Measurements from ENCODE around the gene COBL. TPM values are rescaled to one million over a fixed set of nuclear protein-coding genes. Genes with fewer than 3 reads are reported as not detected.

The COBL gene
- total and polyA plus RNA-seq, 2 of the 4 experiments (the other 2 are of a cell fraction) = under 0.01 TPM; not detected in 1

GRCh38 chr7:51013861-51014511, 302.6 kb downstream of the COBL start:
- Histone ChIP-seq H4K20me1 (ENCODE audit: insufficient read depth, low read length) (0 out of 2 replicates have a peak, but pooled peaks cover 3% of the 10 kb centered on the region), H3K9me1 (ENCODE audit: insufficient read depth, low read length) (no peaks in the 10 kb centered on the region; the same call in 1 of the 2 replicates), H3K9ac (ENCODE audit: low read depth, low read length) (no peak overlapping the region), H3K36me3 (ENCODE audit: control insufficient read depth, insufficient read depth, low read length) (no peaks in the 10 kb centered on the region), H3K79me1 (ENCODE audit: low read depth in 1 of 2, low read length in 2 of 2) (no peaks in the 10 kb centered on the region), H2BK5ac (ENCODE audit: low read depth, low read length, poor library complexity, severe bottlenecking) (no peak overlapping the region), H4K91ac (ENCODE audit: insufficient read depth, low read depth, low read length) (no peak overlapping the region), H3K4me3 (ENCODE audit: insufficient read depth, low read depth, low read length) (no peak overlapping the region), H3K14ac (replicated peaks; ENCODE audit: low read depth, low read length) (no peak overlapping the region), H2BK15ac (ENCODE audit: low read depth, low read length) (no peak overlapping the region), H3K4ac (ENCODE audit: low read depth, low read length) (no peak overlapping the region), H2AFZ (replicated peaks; ENCODE audit: low read length, poor library complexity) (no peak overlapping the region), H3K4me2 (ENCODE audit: low read depth, low read length) (no peak overlapping the region), H4K8ac (ENCODE audit: low read depth in 2 of 2, low read length in 2 of 2) (no peak overlapping the region), H3K9me3 (ENCODE audit: control insufficient read depth, insufficient read depth, low read length) (no peaks in the 10 kb centered on the region), H3K27ac (ENCODE audit: insufficient read depth, low read length) (no peak overlapping the region), H2AK5ac (ENCODE audit: low read depth, low read length) (no peak overlapping the region; the same call in 1 of the 2 replicates), H3K23ac (ENCODE audit: low read depth, low read length) (no peak overlapping the region), H3K27me3 (ENCODE audit: control insufficient read depth, insufficient read depth, low read length) (peaks cover 7% of the 10 kb centered on the region; the same call in 1 of the 2 replicates), H2BK20ac (ENCODE audit: low read depth, low read length) (no peak overlapping the region), H2AK9ac (replicated peaks; ENCODE audit: low read depth, low read length, poor library complexity) (no peak overlapping the region), H4K5ac (ENCODE audit: low read depth, low read length) (no peak overlapping the region), H2BK120ac (ENCODE audit: low read depth, low read length) (no peak overlapping the region), H3K56ac (ENCODE audit: extremely low read depth, insufficient read depth, low read length) (no peak overlapping the region), H3K18ac (ENCODE audit: low read depth, low read length) (no peak overlapping the region), H3K4me1 (ENCODE audit: control insufficient read depth, insufficient read depth, low read length) (no peaks in the 10 kb centered on the region)
- dilution Hi-C loops (cut with HindIII; ENCODE audit: low sequenced_read_pairs, unreplicated experiment) (no loop called here), intact Hi-C loops (cut with micrococcal nuclease) (no loop called here), in situ Hi-C loops (cut with MboI; ENCODE audit: low sequenced_read_pairs) (no loop called here)
- WGBS, 2 experiments (ENCODE audit: extremely low coverage in 2 of 2, insufficient read length in 1 of 2) = 82% methylated on average over 15 of the region's 21 CpGs; no CpG with 5 or more reads in 1 of the 2 experiments
- no TSS peak for BruUV-seq (replicated peaks)
- no peak for ATAC-seq (ENCODE audit: low read depth)
- CTCF ChIA-PET = interaction anchor here (0.9 kb wide), 2 partner anchors 13 to 142 kb away, joined by 3 read pairs; no protein-coding TSS in a partner anchor
- no peak for TF ChIP-seq SMC3 (IDR thresholded peaks at IDR 0.05; ENCODE audit: low read depth, low read length)
- TF ChIP-seq RFX5 (IDR thresholded peaks at IDR 0.05; ENCODE audit: low read depth, low read length) = no peak
- TF ChIP-seq NFE2L2 (IDR thresholded peaks at IDR 0.05; ENCODE audit: low read depth, low read length) = no peak
- TF ChIP-seq MAZ (IDR thresholded peaks at IDR 0.05; ENCODE audit: borderline replicate concordance, low read depth, low read length) = no peak
- no peak for TF ChIP-seq RCOR1 (IDR thresholded peaks at IDR 0.05; ENCODE audit: insufficient replicate concordance, low read length)
- TF ChIP-seq CHD1 (IDR thresholded peaks at IDR 0.05; ENCODE audit: low read depth, low read length) = no peak
- TF ChIP-seq ELK1 (IDR thresholded peaks at IDR 0.05; ENCODE audit: borderline replicate concordance, low read depth, low read length) = no peak
- no peak for TF ChIP-seq BHLHE40 (IDR thresholded peaks at IDR 0.05; ENCODE audit: low read depth, low read length)
- TF ChIP-seq MXI1 (IDR thresholded peaks at IDR 0.05; ENCODE audit: borderline replicate concordance, low read depth, low read length) = no peak
- no peak for TF ChIP-seq POLR2A (IDR thresholded peaks at IDR 0.05; ENCODE audit: low read depth, low read length)
- no peak for TF ChIP-seq CEBPB (IDR thresholded peaks at IDR 0.05; ENCODE audit: low read depth, low read length)
- TF ChIP-seq RAD21 (IDR thresholded peaks at IDR 0.05; ENCODE audit: low read length) = no peak
- no peak for TF ChIP-seq FOS (IDR thresholded peaks at IDR 0.05; ENCODE audit: low read depth, low read length)
- TF ChIP-seq USF2 (IDR thresholded peaks at IDR 0.05; ENCODE audit: low read depth, low read length) = no peak
- no peak for TF ChIP-seq CTCF (conservative IDR thresholded peaks at IDR 0.05; ENCODE audit: low read depth, low read length)
- no peak for TF ChIP-seq MAFK (IDR thresholded peaks at IDR 0.05; ENCODE audit: low read depth, low read length)
- DNase-seq = no peak
- POLR2A ChIA-PET (ENCODE audit: unreplicated experiment) = no interaction called here

Measured in IMR-90 (cell line).